IMR-90 (cell line): ENCODE data around the gene KCNG3. TPM values are rescaled to one million over a fixed set of nuclear protein-coding genes. Genes with fewer than 3 reads are reported as not detected.

ENCODE experiments used
- ATAC-seq: fragments of 200-7000 bp; cut with Tn5 transposase; 2 replicates; pipeline ENCODE4 v1.9.1; 2020; ENCODE audit warnings: low read depth, mild to moderate bottlenecking, moderate library complexity
- BruUV-seq: library from RNA; stranded (reverse); fragments of 400-500 nt; replicated peaks from 2 replicates; lab custom pipeline; 2021; lab: Mats Ljungman, UMichigan
- CTCF ChIA-PET: fragments of 300-600 bp; formaldehyde crosslinking; extraction: SDS; loops from one replicate; lab custom pipeline; 2021; ENCODE audit warnings: antibody characterized with exemption; lab: Yijun Ruan, JAX
- POLR2A ChIA-PET: fragments of 300-600 bp; sonication (Branson Sonifier 250); formaldehyde crosslinking; loops from one replicate; lab custom pipeline; 2022; ENCODE audit warnings: antibody characterized with exemption; ENCODE audit not compliant: unreplicated experiment; lab: Charles Lee
- DNase-seq: peaks from one replicate; pipeline ENCODE4 v3.0.0; 2013
- H2AFZ ChIP-seq: replicated peaks from 2 replicates; pipeline ENCODE3; 2013; ENCODE audit warnings: low read length, mild to moderate bottlenecking; ENCODE audit not compliant: poor library complexity
- H2AK5ac ChIP-seq: 2 replicates; pipeline ENCODE4 v1.6.1; 2013; ENCODE audit warnings: low read depth, low read length, inconsistent platforms
- H2AK9ac ChIP-seq: replicated peaks from 2 replicates; pipeline ENCODE3; 2013; ENCODE audit warnings: mild to moderate bottlenecking, low read depth, low read length, moderate library complexity; ENCODE audit not compliant: poor library complexity
- H2BK120ac ChIP-seq: 2 replicates; pipeline ENCODE4 v1.6.1; 2013; ENCODE audit warnings: low read depth, low read length, inconsistent platforms
- H2BK15ac ChIP-seq: 3 replicates; pipeline ENCODE4 v1.6.1; 2013; ENCODE audit warnings: low read depth, low read length, inconsistent platforms
- H2BK20ac ChIP-seq: 2 replicates; pipeline ENCODE4 v1.6.1; 2013; ENCODE audit warnings: low read depth, mild to moderate bottlenecking, inconsistent platforms, low read length, moderate library complexity
- H2BK5ac ChIP-seq: 2 replicates; pipeline ENCODE4 v1.6.1; 2013; ENCODE audit warnings: mild to moderate bottlenecking, low read depth, low read length, inconsistent platforms; ENCODE audit not compliant: poor library complexity, severe bottlenecking
- H3K14ac ChIP-seq: replicated peaks from 2 replicates; pipeline ENCODE4 v1.6.1; 2013; ENCODE audit warnings: low read depth, low read length, inconsistent platforms
- H3K18ac ChIP-seq: 2 replicates; pipeline ENCODE4 v1.6.1; 2013; ENCODE audit warnings: low read depth, low read length, control low read depth
- H3K23ac ChIP-seq: 2 replicates; pipeline ENCODE4 v1.6.1; 2013; ENCODE audit warnings: low read depth, low read length, inconsistent platforms
- H3K27ac ChIP-seq: 2 replicates; pipeline ENCODE4 v1.5.1; 2013; ENCODE audit warnings: mild to moderate bottlenecking, control low read depth, low read length; ENCODE audit not compliant: insufficient read depth
- H3K27me3 ChIP-seq: 2 replicates; pipeline ENCODE4 v1.6.1; 2013; ENCODE audit warnings: low read length; ENCODE audit not compliant: control insufficient read depth, insufficient read depth
- H3K36me3 ChIP-seq: 2 replicates; pipeline ENCODE4 v1.6.1; 2013; ENCODE audit warnings: low read length, mixed read lengths; ENCODE audit not compliant: control insufficient read depth, insufficient read depth
- H3K4ac ChIP-seq: 2 replicates; pipeline ENCODE4 v1.6.1; 2013; ENCODE audit warnings: low read depth, low read length, inconsistent platforms
- H3K4me1 ChIP-seq: 2 replicates; pipeline ENCODE4 v1.6.1; 2013; ENCODE audit warnings: low read length, mixed read lengths; ENCODE audit not compliant: control insufficient read depth, insufficient read depth
- H3K4me2 ChIP-seq: 2 replicates; pipeline ENCODE4 v1.6.1; 2013; ENCODE audit warnings: low read depth, mild to moderate bottlenecking, control low read depth, low read length, moderate library complexity
- H3K4me3 ChIP-seq: 2 replicates; pipeline ENCODE4 v1.5.1; 2013; ENCODE audit warnings: low read depth, mild to moderate bottlenecking, control low read depth, low read length, moderate library complexity; ENCODE audit not compliant: insufficient read depth
- H3K56ac ChIP-seq: 2 replicates; pipeline ENCODE4 v1.6.1; 2013; ENCODE audit warnings: low read length, inconsistent platforms; ENCODE audit not compliant: insufficient read depth; ENCODE audit errors: extremely low read depth
- H3K79me1 ChIP-seq, 2 experiments: 2 replicates each; pipeline ENCODE4 v1.6.1; 2013; ENCODE audit warnings: low read length in 2 of 2, inconsistent platforms in 1 of 2, low read depth in 1 of 2
- H3K9ac ChIP-seq: 2 replicates; pipeline ENCODE4 v1.6.1; 2013; ENCODE audit warnings: low read depth, low read length, control low read depth
- H3K9me1 ChIP-seq: 2 replicates; pipeline ENCODE4 v1.6.1; 2013; ENCODE audit warnings: low read length, inconsistent platforms; ENCODE audit not compliant: insufficient read depth
- H3K9me3 ChIP-seq: 2 replicates; pipeline ENCODE4 v1.6.1; 2013; ENCODE audit warnings: low read length; ENCODE audit not compliant: control insufficient read depth, insufficient read depth
- H4K20me1 ChIP-seq: 2 replicates; pipeline ENCODE4 v1.6.1; 2013; ENCODE audit warnings: low read length, inconsistent platforms; ENCODE audit not compliant: insufficient read depth
- H4K5ac ChIP-seq: 2 replicates; pipeline ENCODE4 v1.6.1; 2013; ENCODE audit warnings: mild to moderate bottlenecking, low read depth, low read length, control low read depth
- H4K8ac ChIP-seq, 2 experiments: 2 replicates each; pipeline ENCODE4 v1.6.1; 2013; ENCODE audit warnings: low read depth in 2 of 2, low read length in 2 of 2, control low read depth in 1 of 2, inconsistent platforms in 1 of 2
- H4K91ac ChIP-seq: 2 replicates; pipeline ENCODE4 v1.6.1; 2013; ENCODE audit warnings: low read depth, low read length, inconsistent platforms; ENCODE audit not compliant: insufficient read depth
- BHLHE40 ChIP-seq: fragments of 150-350 bp; IDR thresholded peaks from 2 replicates; pipeline ENCODE4 v1.6.1; 2016; ENCODE audit warnings: mild to moderate bottlenecking, low read depth, low read length
- CHD1 ChIP-seq: IDR thresholded peaks from 2 replicates; pipeline ENCODE4 v1.6.1; 2012; ENCODE audit warnings: low read depth, low read length, improper control_type of control experiment
- FOS ChIP-seq: fragments of 150-350 bp; IDR thresholded peaks from 2 replicates; pipeline ENCODE4 v1.6.1; 2016; ENCODE audit warnings: low read depth, low read length
- MAFK ChIP-seq: IDR thresholded peaks from 2 replicates; pipeline ENCODE4 v1.6.1; 2012; ENCODE audit warnings: low read depth, low read length, improper control_type of control experiment
- MXI1 ChIP-seq: IDR thresholded peaks from 2 replicates; pipeline ENCODE4 v1.6.1; 2012; ENCODE audit warnings: low read depth, mild to moderate bottlenecking, low read length, moderate library complexity, borderline replicate concordance
- RAD21 ChIP-seq: IDR thresholded peaks from 2 replicates; pipeline ENCODE4 v1.6.1; 2012; ENCODE audit warnings: low read length, improper control_type of control experiment
- RFX5 ChIP-seq: IDR thresholded peaks from 2 replicates; pipeline ENCODE4 v1.8.0; 2012; ENCODE audit warnings: low read depth, mild to moderate bottlenecking, low read length, moderate library complexity
- SMC3 ChIP-seq: fragments of 150-350 bp; IDR thresholded peaks from 2 replicates; pipeline ENCODE4 v1.6.1; 2016; ENCODE audit warnings: low read depth, mild to moderate bottlenecking, antibody characterized with exemption, low read length, moderate library complexity
- WGBS, 2 experiments: methylation state at CpG; one replicate each; pipeline versions ENCODE4 v1.1.5 to v1.1.7; 2013; ENCODE audit warnings: missing lambda C conversion rate in 2 of 2; ENCODE audit not compliant: insufficient read length in 1 of 2; ENCODE audit errors: extremely low coverage in 2 of 2; 5-methylcytosine and 5-hydroxymethylcytosine counted together
- dilution Hi-C: fragments of 300-500 bp; cut with HindIII; formaldehyde crosslinking; loops from one replicate; pipeline ENCODE4 v1.14.3; 2018; ENCODE audit warnings: low sequenced_read_pairs; ENCODE audit not compliant: unreplicated experiment
- in situ Hi-C: fragments of 300-500 bp; cut with MboI; formaldehyde crosslinking; loops from 3 replicates; pipeline ENCODE4 v1.14.3; 2019; ENCODE audit warnings: low sequenced_read_pairs, inconsistent platforms, mixed read lengths
- intact Hi-C: fragments of 100-400 bp; cut with micrococcal nuclease; formaldehyde crosslinking; loops from 2 replicates; pipeline ENCODE4 v1.10.0; 2022
- polyA plus RNA-seq, 3 experiments: library from polyadenylated mRNA; depleted of rRNA; stranded (reverse); fragments of >200 nt; gene quantifications; 2 replicates each; pipeline ENCODE4 v1.2.3, GENCODE V29; 2012; ENCODE audit warnings: low replicate concordance in 1 of 3
- total RNA-seq: library from RNA; depleted of rRNA; stranded (reverse); fragments of >200 nt; gene quantifications from 2 replicates; pipeline ENCODE4 v1.2.3, GENCODE V29; 2012
- TF ChIP-seq, protein P1 (sequence below): conservative IDR thresholded peaks from 2 replicates; pipeline ENCODE4 v1.5.1; 2012; ENCODE audit warnings: mild to moderate bottlenecking, low read depth, low read length, improper control_type of control experiment

The KCNG3 gene
- total and polyA plus RNA-seq, 2 of the 4 experiments (the other 2 are of a cell fraction) = under 0.01 TPM; not detected in 1

DNA sequence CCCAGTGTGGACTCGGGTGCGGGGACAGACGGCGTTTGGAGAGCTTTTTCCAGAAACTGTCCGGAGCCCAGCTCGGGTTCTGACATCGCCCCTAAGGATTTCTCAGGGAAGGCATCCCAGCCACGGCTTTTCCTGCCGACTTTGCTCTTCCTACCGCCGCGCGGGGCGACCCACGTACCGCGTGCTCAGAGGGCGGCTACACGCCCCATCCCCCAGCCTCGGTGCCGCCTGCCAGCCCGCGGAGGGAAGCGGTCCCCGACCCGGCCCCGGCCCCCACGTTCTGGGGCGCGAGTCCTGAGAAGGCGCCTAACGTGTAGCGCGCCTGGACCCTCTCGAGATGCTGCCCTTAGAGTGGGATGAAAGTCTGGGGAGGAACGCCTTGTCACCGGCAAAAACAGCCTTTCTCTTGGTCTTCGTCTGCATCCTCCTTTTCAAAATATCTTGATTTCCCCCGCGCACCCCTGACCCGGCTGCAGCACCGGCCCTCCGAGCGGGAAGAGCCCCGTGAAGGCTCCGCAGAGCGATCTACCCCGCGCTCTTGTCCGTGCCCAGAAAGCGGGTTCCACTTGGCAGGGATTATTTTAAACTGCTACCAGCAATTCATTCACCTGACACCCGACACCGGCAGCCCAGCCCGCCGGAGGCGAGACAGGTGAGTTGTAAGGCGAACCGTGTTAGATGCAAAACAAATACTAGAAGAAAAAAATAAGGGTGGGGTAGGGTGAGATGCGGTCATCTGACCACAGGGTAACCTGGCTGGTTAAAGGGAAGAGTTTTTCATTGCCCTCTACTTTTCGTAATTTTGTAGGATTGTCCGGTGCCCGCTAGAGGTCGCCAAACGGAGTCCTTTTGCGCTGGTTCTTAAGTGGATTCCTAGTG, 812 bp upstream of the KCNG3 start:
- in situ Hi-C loops = loop anchor here (10.0 kb wide), 1 partner anchor 170 kb away; no protein-coding TSS in a partner anchor
- no peak overlapping the region for H3K14ac ChIP-seq
- POLR2A ChIA-PET = no interaction called here
- peak overlapping the region; percentile 1 for H2AK9ac ChIP-seq
- H3K9ac ChIP-seq = no peak overlapping the region
- H3K56ac ChIP-seq = no peak overlapping the region
- intact Hi-C loops = loop anchor here (1.0 to 10.0 kb wide), 5 partner anchors 73 to 640 kb away; partner anchors contain the start of gene MTA3
- H2BK20ac ChIP-seq = no peak overlapping the region
- H3K79me1 ChIP-seq = no peaks in the 10 kb centered on the region
- peaks cover 5% of the 10 kb centered on the region for H3K9me3 ChIP-seq
- H3K4me2 ChIP-seq = peak overlapping the region; percentile 86
- H2AK5ac ChIP-seq = no peak overlapping the region
- no peak overlapping the region for H3K4ac ChIP-seq
- peak overlapping the region; percentile 92 for H2AFZ ChIP-seq
- dilution Hi-C loops = no loop called here
- no peaks in the 10 kb centered on the region for H4K20me1 ChIP-seq
- no peak overlapping the region for H2BK15ac ChIP-seq
- H3K27me3 ChIP-seq = peaks cover 52% of the 10 kb centered on the region
- TF ChIP-seq FOS = no peak
- TF ChIP-seq MXI1 = no peak
- TF ChIP-seq BHLHE40 = no peak
- peak; percentile 69 for TF ChIP-seq SMC3
- no peak for TF ChIP-seq CHD1
- no peak for TF ChIP-seq RFX5
- TF ChIP-seq MAFK = no peak
- TF ChIP-seq RAD21 = peak; percentile 76
- TF ChIP-seq, protein P1, sequence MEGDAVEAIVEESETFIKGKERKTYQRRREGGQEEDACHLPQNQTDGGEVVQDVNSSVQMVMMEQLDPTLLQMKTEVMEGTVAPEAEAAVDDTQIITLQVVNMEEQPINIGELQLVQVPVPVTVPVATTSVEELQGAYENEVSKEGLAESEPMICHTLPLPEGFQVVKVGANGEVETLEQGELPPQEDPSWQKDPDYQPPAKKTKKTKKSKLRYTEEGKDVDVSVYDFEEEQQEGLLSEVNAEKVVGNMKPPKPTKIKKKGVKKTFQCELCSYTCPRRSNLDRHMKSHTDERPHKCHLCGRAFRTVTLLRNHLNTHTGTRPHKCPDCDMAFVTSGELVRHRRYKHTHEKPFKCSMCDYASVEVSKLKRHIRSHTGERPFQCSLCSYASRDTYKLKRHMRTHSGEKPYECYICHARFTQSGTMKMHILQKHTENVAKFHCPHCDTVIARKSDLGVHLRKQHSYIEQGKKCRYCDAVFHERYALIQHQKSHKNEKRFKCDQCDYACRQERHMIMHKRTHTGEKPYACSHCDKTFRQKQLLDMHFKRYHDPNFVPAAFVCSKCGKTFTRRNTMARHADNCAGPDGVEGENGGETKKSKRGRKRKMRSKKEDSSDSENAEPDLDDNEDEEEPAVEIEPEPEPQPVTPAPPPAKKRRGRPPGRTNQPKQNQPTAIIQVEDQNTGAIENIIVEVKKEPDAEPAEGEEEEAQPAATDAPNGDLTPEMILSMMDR = peak; percentile 86
- H4K5ac ChIP-seq = no peak overlapping the region
- no peaks in the 10 kb centered on the region for H3K4me1 ChIP-seq
- DNase-seq = peak; percentile 75
- BruUV-seq = no TSS peak
- ATAC-seq = peak; percentile 72
- 0% methylated on average over 15 of the region's 65 CpGs; no CpG with 5 or more reads in 1 of the 2 experiments for WGBS, 2 experiments
- no peak overlapping the region for H3K27ac ChIP-seq
- no peak overlapping the region for H3K18ac ChIP-seq
- H2BK5ac ChIP-seq = no peak overlapping the region
- no peaks in the 10 kb centered on the region for H3K9me1 ChIP-seq
- H4K91ac ChIP-seq = no peak overlapping the region
- H4K8ac ChIP-seq = no peak overlapping the region
- H2BK120ac ChIP-seq = no peak overlapping the region
- CTCF ChIA-PET = interaction anchor here (0.6 to 1.2 kb wide), 2 partner anchors 73 to 173 kb away, joined by 3 to 4 read pairs; no protein-coding TSS in a partner anchor
- peak overlapping the region; percentile 31 for H3K4me3 ChIP-seq
- peak overlapping the region; percentile 63; the same call in 1 of the 2 replicates for H3K23ac ChIP-seq
- H3K36me3 ChIP-seq = no peaks in the 10 kb centered on the region
